ENCODE data around the gene PSPN. TPM values are rescaled to one million over a fixed set of nuclear protein-coding genes. Genes with fewer than 3 reads are reported as not detected.
A peak's percentile ranks its signal among the peaks of the same experiment; 100 is the strongest.

PSPN gene
- total RNA-seq, 1 experiment from 2014 or later: 1.6 TPM

DNA sequence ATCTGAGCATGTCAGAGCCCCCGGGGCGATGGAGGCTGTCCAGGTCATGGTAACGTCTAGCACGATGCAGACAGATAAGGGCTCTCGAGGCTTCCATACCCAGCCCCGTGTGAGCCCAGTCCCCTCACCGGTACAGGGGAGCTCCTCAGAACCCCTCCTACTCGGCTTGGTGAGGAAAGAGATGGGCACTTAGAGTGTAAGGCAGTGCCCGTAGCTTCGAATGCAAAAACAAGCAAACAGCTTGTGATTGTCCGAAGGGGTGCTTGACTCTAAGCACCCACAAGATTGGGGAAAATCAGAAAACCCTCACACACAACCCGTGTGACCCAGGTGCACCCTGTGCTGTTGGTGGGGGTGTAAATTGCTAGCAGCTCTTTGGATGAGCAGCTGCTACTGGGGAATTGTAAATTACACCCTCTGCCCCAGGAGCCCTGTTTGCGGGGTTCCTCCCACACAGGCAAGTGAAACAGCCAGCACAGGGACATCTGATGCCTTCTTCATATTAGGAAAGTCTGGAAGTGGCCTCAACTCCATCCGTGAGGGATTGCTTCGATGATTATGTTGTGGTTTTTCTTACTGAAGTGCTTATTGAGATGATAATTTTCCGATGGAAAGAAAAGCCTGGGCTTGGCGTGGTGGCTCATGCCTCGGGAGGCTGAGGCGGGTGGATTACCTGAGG, 918 bp upstream of the PSPN start:
- Histone ChIP-seq H3K4me3 (ENCODE audit: low read depth in 2 of 2, low read length in 2 of 2) (no peak overlapping the region), H3K36me3 (ENCODE audit: control insufficient read depth, insufficient read depth, low read length) (no peaks in the 10 kb centered on the region), H3K4me1 (ENCODE audit: control insufficient read depth, insufficient read depth, low read length) (peaks cover 2% of the 10 kb centered on the region), H3K9me3 (ENCODE audit: control insufficient read depth, insufficient read depth, low read depth, low read length) (no peaks in the 10 kb centered on the region), H3K27me3 (ENCODE audit: control insufficient read depth, insufficient read depth, low read length) (no peaks in the 10 kb centered on the region), H3K27ac (ENCODE audit: low read length) (no peak overlapping the region)
- ChIA-PET POLR2A (no interaction called here), CTCF (interaction anchor here (0.6 kb wide), 1 partner anchor 59 kb away, joined by 3 read pairs; no protein-coding TSS in a partner anchor)
- in situ Hi-C loops (cut with HindIII; ENCODE audit: low pct_unique_long_range_greater_than_20kb, low sequenced_read_pairs) (no loop called here), intact Hi-C loops (cut with micrococcal nuclease; ENCODE audit: unreplicated experiment) (no loop called here)
- BruUV-seq (replicated peaks): no TSS peak
- no peak for DNase-seq (ENCODE audit: low read depth, low spot score)
- ATAC-seq: no peak
- TF ChIP-seq, protein P1, sequence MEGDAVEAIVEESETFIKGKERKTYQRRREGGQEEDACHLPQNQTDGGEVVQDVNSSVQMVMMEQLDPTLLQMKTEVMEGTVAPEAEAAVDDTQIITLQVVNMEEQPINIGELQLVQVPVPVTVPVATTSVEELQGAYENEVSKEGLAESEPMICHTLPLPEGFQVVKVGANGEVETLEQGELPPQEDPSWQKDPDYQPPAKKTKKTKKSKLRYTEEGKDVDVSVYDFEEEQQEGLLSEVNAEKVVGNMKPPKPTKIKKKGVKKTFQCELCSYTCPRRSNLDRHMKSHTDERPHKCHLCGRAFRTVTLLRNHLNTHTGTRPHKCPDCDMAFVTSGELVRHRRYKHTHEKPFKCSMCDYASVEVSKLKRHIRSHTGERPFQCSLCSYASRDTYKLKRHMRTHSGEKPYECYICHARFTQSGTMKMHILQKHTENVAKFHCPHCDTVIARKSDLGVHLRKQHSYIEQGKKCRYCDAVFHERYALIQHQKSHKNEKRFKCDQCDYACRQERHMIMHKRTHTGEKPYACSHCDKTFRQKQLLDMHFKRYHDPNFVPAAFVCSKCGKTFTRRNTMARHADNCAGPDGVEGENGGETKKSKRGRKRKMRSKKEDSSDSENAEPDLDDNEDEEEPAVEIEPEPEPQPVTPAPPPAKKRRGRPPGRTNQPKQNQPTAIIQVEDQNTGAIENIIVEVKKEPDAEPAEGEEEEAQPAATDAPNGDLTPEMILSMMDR (IDR thresholded peaks at IDR 0.05): no peak
- TF ChIP-seq, protein P2, sequence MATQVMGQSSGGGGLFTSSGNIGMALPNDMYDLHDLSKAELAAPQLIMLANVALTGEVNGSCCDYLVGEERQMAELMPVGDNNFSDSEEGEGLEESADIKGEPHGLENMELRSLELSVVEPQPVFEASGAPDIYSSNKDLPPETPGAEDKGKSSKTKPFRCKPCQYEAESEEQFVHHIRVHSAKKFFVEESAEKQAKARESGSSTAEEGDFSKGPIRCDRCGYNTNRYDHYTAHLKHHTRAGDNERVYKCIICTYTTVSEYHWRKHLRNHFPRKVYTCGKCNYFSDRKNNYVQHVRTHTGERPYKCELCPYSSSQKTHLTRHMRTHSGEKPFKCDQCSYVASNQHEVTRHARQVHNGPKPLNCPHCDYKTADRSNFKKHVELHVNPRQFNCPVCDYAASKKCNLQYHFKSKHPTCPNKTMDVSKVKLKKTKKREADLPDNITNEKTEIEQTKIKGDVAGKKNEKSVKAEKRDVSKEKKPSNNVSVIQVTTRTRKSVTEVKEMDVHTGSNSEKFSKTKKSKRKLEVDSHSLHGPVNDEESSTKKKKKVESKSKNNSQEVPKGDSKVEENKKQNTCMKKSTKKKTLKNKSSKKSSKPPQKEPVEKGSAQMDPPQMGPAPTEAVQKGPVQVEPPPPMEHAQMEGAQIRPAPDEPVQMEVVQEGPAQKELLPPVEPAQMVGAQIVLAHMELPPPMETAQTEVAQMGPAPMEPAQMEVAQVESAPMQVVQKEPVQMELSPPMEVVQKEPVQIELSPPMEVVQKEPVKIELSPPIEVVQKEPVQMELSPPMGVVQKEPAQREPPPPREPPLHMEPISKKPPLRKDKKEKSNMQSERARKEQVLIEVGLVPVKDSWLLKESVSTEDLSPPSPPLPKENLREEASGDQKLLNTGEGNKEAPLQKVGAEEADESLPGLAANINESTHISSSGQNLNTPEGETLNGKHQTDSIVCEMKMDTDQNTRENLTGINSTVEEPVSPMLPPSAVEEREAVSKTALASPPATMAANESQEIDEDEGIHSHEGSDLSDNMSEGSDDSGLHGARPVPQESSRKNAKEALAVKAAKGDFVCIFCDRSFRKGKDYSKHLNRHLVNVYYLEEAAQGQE (IDR thresholded peaks at IDR 0.05; ENCODE audit: insufficient read depth in 1 of 2, low read depth in 2 of 2, low read length in 1 of 2): no peak
- peak; percentile 46 for TF ChIP-seq POLR2AphosphoS5 (IDR thresholded peaks at IDR 0.05; ENCODE audit: low read depth, low read length)

DNA sequence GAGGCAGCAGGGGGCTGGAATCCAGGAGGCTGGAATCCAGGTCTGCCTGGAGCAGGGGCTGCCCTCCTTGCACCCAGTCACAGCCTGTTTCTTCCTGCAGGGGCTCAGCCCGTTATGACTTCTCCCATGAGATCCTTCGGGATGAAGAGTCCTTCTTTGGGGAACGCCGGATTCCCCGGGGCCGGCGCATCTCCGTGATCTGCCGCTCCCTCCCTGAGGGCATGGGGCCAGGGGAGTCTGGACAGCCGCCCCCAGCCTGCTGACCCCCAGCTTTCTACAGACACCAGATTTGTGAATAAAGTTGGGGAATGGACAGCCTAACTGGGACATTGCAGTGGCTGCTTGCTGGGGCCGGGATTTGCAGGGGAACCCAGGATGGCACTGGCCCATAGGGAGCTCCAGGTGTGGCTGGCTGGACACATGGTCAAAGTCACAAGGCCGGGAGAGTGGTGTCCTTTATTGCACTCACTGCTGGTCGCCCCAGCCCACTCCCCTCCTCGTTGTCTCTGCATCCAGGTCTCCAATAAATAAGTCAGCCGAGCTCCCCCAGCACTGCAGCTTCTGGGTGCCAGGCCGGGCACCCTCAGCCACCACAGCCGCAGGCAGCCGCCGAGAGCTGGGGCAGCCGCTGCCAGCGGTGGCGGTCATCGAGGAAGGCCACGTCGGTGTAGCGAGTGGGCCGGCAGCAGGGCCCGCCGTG, 872 bp downstream of the PSPN start:
- Histone ChIP-seq H3K4me3 (ENCODE audit: low read depth in 2 of 2, low read length in 2 of 2) (no peak overlapping the region), H3K27ac (ENCODE audit: low read length) (no peak overlapping the region), H3K27me3 (ENCODE audit: control insufficient read depth, insufficient read depth, low read length) (no peaks in the 10 kb centered on the region), H3K9me3 (ENCODE audit: control insufficient read depth, insufficient read depth, low read depth, low read length) (no peaks in the 10 kb centered on the region), H3K4me1 (ENCODE audit: control insufficient read depth, insufficient read depth, low read length) (peaks cover 2% of the 10 kb centered on the region), H3K36me3 (ENCODE audit: control insufficient read depth, insufficient read depth, low read length) (no peaks in the 10 kb centered on the region)
- DNase-seq (ENCODE audit: low read depth, low spot score) (no peak), ATAC-seq (no peak)
- POLR2A ChIA-PET: no interaction called here
- TF ChIP-seq, protein P2 (IDR thresholded peaks at IDR 0.05; ENCODE audit: insufficient read depth in 1 of 2, low read depth in 2 of 2, low read length in 1 of 2): no peak
- TF ChIP-seq POLR2AphosphoS5 (IDR thresholded peaks at IDR 0.05; ENCODE audit: low read depth, low read length): no peak
- TF ChIP-seq TCF7L2 (IDR thresholded peaks at IDR 0.05; ENCODE audit: low read depth, low read length): no peak
- in situ Hi-C loops (cut with HindIII; ENCODE audit: low pct_unique_long_range_greater_than_20kb, low sequenced_read_pairs) (no loop called here), intact Hi-C loops (cut with micrococcal nuclease; ENCODE audit: unreplicated experiment) (no loop called here)
- no TSS peak for BruUV-seq (replicated peaks)
- CTCF ChIA-PET: interaction anchor here (0.7 kb wide), 1 partner anchor 38 kb away, joined by 7 read pairs; no protein-coding TSS in a partner anchor

Measured in Panc1 (cell line).